NCI-H2107 (cell line): ENCODE results near the gene HCFC2.
A peak's percentile ranks its signal among the peaks of the same experiment; 100 is the strongest.

Experiments
- DNase-seq: peaks from one replicate; lab custom pipeline; 2025; lab: John Stamatoyannopoulos, UW

HCFC2 gene

DNA sequence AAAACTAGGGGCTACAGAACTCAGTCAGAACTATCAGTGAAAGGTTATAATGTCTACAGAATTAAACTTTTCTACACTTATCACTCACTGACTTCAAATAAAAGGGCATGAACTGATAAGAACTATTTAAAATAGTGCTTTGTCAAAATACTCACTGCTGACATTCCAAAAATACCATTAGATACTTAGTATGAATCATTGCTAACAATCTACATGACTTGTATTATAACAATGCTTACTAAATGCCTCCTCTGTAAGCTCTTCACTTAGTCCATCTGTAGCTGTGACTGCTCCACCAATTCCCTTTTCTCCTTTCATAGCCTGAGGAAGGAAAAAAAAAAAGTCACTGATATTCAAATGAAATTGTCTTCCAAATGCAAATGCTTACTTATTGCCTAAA is 56.7 kb downstream of the HCFC2 start:
- no peak for DNase-seq

DNA sequence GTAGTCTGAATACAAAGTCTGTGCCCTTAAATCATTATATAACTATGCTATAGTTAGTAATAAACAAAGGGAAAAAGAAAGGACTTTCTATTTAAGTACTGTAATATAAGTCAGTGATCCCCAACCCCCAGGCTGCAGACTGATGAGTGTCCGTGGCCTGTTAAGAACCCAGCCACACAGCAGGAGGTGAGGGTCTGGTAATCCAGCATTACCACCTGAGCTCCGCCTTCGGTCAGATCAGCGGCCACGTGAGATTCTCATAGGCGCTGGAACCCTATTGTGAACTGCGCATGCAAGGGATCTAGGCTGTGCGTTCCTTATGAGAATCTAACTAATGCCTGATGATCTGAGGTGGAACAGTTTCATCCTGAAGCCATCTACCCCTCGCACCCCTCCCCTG is 58.0 kb downstream of the HCFC2 start:
- DNase-seq: no peak

DNA sequence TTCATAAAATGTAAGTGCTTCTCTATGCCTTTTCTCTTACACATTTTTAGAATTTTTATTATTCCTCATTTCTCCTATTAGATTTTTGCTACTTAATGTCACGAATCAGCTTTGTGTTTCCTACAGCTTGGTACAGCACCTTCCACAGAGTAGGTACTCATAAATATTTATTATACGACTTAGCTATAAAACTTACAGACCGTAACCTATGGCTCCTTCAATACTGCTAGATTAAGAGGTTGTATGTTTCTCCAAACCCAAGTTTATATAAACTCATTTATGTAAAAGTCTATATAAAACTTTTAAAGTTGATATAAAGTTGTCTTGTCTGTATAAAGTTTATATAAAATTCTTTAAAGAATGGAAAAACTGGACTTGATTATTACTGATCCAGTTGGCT is 62.2 kb downstream of the HCFC2 start:
- DNase-seq: no peak

DNA sequence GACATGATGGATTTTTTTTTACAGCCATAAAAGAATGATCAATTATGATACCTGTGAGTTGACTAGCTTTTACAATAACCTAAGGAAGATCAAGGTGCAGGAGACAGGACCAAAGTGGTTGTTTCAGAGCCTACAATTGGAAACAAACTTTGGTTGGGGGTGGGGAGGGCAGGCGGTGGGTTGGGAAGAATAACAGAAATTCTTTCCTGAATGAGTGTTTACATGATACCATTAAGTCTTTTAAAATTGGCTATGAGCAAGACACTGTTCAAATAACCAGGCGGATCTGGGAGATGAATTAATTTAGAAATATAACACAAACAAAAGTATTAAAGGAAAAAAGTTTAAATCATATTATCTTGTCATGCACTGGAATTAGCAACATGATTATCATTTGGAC is 66.4 kb downstream of the HCFC2 start:
- DNase-seq: no peak

DNA sequence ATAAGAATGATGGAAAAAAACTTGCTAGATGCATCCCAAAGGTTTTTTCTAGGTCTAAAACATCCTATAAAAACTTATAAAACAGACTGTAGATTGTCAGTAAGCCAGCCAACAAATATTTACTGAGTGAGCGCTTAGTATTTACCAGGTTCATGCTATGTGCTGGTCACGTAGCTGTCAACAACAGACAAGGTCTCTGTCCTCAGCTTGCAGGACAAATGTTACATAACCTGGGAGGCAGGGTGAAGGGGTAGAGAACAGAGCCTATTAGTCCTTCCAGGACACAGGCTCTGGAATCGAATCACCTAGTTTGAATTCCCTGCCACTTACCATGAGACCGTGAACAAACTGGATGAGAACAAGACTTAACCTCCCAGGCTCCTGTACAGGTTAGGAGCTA is 67.3 kb downstream of the HCFC2 start:
- DNase-seq: no peak

DNA sequence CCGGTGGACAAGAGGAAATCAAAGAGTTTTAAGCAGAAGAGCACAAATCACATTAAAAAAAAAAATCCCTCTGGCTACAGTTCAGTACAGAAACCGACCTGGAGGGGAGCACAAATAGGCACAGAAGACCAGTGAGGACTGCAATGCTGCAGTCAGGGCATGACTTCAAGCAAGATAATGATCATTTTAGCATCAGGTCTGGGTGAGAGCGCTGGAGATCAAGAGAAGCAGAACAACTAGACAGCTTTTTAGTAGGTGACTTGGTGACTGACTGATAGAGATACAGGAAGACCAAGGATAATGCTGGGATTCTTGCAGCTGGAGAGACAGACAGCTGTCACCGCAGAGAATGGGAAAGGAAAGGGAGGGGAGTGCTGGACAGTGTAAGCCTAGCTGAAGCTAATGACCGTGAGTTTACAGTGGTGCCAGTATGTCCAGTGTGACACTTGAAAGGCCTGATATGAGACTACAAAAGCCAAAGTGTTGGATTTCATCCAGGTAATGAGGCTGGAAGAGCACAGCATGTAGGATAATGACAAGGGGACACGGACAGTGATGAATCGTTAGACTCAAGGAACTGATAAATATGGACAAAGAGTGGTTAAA is 68.1 kb downstream of the HCFC2 start:
- DNase-seq: no peak

DNA sequence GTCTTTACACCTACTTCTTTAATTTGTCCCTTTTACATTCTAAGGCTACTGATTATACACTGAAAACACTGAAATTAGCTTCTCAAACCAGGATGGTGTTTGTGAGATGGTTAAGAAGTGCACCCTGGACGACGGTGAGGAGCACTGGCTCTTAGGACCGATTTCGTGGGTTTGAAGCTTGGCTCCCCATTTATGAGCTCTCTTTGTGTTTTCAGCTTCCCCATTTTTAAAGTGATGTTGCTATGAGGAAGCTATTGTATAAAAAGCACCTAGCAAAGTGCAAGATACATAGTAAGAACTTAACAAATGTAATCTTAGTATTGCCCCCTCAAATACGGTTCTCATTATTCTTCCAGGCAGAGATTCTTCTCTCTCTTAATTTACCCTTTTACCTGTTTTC is 69.0 kb downstream of the HCFC2 start:
- DNase-seq: no peak

DNA sequence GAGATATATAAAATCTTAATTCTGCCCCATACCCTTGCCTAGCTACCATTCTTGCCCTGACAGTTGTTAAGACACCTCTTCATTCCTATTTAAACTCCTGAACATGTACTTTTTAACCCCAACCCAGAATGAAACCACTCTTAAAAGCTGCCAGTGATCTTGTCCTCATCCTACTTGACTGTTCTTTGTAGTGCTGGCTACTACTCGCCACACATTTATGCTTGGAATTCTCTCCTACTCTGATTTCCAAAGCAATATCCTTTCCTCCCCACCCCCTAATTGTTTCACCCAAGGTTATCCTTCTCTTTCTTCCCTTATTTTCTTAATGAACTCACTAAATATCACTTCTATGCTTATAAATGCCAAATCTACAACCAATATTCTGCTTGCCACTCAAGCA is 69.5 kb downstream of the HCFC2 start:
- no peak for DNase-seq

DNA sequence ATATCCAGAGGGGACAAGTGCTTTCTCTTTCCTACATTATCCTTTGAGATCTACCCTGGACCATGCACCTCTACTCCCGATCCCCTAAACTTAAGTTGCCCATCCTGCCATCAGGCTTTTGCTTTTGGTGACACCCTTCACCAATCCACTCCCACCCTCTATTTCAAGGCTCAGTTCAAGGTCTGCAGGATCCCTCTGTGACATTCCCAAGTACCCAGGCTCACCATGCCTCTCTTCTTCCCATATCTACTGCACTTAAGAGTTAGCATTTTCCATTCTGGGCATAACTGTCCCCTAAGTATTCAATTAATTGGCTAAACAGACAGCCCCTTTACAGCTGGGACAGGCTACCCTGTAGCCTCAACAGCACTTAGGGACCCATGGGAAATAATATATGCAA is 70.6 kb downstream of the HCFC2 start:
- DNase-seq: no peak

DNA sequence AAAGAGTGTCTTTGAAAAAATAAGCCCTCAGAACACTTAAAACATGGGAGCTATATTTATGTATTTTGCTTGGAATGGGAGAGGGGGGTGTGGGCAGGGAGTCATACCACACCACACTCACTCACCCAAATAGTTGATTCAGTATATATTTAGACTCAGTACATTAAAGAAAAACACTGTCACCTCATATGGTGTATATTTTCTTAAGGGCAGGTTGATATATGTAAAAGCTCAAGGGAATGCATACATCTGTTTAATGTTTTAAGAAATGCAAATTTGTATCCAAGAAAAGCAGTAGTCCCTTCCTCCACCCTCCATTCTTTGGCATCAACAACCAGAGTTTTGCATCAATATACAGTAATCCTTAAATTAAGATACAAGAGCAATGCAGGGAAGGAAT is 72.2 kb downstream of the HCFC2 start:
- no peak for DNase-seq

DNA sequence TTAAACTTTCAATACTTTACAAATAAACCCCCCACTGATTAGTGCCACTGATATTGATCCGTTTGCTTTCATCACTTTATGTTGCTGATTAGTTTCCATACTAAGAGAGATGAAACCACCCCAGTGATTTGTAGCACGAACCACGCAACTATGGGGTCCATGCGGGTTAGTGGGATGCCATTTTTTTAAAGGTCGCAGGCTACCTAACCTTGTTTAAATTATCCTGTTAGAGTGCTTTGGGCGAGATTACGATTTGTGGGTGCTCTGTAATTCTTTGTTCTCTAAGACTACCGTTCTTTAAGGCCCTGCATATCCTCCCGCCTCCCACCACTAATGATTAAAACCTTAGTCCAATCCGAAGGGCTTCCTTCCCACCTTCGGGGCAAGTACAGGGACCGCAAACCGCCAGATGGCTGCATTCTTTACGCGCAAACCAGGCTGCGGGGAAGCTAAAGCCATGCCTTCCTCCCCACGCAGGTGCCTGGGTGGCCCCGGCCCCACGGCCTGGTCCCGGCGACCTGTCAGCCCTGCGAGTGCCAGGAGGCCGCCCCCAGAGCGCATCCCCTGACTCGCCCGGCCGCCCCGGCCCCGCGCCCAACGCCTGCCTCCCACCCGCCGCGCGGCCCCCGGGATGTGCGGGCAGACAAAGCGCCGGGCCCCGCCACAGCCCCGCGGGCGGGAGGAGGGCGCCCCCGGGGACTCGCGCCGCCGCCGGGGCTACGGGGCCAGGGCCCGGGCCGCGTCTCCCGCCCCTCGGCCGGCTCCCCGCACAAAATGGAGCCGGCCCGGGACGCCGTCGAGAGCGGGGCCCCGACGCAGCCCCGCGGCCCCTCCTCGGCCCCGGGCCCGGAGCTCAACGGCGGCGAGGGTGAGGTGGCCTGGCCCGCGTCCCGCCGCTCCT is 72.9 kb downstream of the HCFC2 start:
- peak; percentile 29 for DNase-seq

DNA sequence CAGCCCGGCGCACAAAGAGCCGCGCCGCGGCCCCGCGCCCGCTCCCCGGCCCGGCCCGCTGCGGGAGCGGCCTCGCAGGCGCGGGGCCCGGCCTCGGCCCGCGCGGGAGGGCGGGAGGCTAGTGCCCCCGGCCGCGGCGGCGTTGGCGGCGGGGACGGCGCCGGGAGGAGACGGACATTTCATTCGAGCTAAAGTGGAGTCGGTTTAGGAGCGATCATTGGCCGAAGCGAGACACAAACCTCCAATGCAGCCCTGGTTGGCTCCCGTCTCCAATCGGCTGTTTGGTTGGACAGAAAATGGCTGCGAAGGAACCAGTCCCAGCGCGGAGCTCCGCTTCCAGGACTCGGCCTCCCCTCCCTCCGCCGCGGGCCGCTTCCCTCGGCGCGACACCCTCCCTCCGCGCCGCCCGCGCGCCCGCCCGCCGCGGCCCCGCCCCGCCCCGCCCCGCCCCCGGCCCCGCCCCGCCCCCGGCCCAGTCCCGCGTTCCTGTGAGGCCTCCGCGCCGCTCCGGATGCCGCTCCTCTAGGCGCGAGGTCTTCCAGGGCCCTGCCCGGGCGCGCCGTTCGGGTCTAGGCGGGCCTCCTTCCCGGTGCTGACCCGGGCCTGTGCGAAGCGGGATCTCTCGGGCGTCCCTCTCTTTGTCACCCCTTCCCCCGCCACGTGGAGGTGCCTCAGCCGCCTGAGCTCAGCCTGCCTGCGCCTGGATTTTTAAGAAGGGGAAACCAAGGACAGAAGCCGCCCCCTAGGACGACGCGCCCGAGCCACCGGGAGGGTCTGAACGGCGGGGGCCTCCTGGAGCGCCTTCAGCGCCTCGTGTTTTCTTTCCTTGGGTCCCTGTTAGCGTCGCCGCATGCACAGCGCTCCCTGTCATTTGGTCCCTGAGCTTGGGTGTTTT is 73.8 kb downstream of the HCFC2 start, which contains the start of gene NFYB:
Gene NFYB (minus strand): TSS at position 309 of the 895 bp plus-strand sequence. CDS start 2,757 bp downstream, outside the sequence.
- DNase-seq: peak; percentile 91

DNA sequence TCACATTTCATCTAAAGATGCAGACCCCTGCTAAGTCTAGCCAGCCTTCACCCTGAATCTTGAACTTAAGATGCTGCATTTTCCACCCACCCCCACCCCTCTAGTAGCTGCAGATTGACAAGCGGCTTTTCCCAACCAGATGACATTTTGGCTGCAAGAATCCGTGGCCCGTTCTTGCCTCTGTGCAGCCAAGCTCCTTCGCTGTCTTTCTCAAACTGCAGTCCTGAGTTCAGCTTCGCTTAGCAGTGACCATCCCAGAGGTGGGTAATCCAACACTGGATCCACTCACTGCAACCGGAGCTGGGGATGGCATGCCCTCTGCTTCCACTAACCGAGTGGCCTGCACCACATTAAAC is 74.4 kb downstream of the HCFC2 start:
- no peak for DNase-seq

DNA sequence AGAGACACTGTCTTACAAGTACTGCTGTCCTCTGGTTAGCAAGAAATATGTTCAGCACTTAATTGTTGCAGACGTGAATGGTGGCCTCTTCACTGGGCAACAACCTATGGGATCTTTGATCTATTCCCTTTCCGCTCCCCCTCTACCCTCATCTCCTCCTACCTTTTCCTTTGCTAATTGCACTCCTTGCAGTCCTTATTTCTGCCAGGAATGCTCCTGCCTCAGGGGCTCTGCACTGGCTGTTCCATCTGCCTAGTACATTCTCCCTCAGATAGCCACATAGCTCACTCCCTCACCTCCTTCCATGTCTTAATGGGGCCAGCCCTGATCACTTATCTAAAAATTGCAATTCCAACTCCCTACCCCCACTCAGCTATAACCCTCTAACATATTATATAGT is 78.2 kb downstream of the HCFC2 start:
- no peak for DNase-seq

DNA sequence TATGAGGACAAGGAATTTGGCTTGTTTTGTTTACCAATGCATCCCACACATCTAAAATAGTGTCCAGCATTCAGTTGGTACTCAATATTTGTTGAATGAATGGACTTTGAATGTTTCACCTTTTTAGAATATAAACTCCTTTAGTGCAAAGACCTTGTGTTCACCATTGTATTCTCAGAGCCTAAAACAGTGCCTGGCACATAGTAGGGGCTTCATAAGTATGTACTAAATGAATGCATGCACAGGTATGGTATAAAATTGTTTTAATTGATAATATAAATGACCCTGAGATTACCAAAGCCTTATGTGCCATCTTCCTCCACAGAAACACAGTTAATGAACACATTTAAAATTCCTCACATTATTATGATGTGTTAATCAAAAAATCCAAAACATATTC is 78.7 kb downstream of the HCFC2 start:
- no peak for DNase-seq

DNA sequence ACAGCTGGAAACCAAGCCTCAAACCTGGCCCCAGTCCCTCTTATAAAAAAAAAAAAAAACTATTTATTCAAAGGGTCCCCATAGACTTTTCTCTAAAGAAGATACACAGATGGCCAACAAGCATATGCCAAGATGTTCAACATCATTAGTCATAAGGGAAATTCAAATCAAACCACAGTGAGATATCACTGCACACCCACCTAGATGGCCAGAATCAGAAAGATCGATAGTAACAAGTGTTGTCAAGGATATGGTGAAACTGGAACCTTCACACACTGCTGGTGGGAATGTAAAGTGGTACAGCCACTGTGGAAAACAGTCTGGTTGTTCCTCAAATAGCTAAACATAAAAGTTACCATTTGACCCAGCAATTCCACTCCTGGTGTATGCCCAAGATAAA is 79.6 kb downstream of the HCFC2 start:
- DNase-seq: no peak

DNA sequence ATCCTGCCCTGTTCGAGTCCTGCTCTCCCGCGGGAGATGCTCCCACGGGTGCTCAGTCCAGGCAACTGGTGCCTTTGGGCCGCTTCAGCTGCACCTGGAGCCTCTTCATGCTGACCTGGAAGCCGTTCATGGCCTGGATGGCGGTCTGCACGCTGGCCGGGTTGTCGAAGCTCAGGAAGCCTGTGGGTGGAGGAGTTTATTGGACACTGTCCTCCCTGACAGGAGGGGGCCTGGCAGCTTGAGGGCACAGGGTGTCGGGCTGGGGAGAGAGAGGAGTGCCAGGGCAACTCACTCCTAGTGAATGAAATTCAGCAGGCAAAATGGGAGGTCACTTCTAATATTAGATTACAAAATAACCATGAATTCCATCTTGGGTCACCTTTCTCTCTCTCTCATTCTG is 83.0 kb downstream of the HCFC2 start:
- no peak for DNase-seq

DNA sequence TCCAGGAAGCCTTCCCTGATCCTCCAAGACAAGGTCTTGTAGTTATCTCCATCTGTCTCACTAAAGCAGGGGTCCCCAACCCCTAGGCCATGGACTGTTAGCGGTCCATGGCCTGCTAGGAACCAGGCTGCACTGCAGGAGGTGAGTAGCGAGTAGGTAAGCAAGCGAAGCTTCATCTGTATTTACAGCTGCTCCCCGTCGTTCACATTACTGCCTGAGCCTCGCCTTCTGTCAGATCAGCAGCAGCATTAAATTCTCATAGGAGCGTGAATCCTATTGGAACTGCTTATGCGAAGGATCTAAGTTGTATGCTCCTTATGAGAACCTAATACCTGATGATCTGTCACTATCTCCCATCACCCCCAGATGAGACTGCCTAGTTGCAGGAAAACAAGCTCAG is 86.1 kb downstream of the HCFC2 start:
- DNase-seq: no peak

DNA sequence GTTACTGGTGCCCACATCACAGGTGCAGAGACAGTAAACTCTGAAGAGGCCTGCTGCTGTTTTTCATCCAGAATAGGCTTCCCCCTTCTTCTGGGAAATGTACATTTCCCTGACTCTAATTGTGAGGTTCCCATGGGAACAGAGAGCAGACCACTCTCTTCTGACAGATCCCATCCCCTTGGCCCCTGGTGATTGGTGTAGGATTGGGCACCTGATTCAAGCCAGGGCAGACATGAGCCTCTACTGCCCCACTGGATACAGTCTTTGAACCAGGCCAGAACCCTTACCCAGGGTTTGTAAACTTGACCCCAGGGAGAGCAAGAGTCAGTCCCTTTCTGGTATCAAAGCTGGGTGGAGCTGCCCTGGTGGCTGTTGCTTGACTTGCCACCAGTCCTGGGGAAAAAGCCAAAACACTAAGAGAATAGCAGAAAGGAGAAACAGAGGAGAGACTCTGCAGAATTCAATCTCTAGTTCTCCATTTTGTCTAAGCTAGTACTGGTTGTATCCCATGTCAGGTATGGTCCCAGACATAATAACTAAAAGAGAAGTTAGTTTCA is 88.4 kb downstream of the HCFC2 start:
- no peak for DNase-seq

DNA sequence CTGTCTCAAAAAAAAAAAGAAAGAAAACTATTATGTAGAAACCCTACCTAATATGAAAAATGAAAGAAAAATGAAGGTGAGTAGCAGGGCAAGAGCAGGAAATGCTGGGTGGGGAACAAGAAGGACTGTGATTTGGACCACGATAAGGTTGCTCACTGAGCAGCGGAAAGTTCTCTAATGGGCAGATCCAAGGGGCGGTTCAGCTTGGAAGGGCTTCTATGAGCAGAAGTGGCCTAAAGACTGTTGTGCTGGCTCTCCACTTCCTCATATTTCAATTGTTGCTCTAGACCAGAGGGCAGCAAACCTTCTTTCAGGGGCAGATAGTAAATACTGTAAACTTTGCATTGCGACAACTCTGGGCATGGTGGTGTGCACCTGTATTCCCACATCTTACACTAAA is 90.0 kb downstream of the HCFC2 start:
- no peak for DNase-seq

DNA sequence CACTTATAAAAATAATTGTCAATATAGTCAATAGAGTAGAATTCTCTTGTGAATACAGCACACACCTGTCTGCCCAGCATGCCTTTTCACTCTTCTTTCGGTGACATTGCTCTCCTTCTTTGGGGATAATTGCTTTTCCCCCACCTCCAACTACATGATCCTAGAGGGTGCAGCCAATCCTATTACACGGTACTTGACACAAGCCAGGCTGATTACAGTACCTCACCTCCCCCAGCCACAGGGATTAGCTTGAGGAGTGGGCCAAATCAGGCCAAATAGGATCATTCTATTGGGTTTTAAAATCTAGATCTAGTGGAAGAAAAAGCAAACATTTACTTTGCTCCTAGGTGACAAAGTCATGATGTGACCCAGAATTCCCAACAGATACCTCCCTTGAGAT is 90.5 kb downstream of the HCFC2 start:
- DNase-seq: no peak
